22Rv1 (cell line): ENCODE data around the gene CX3CL1.

Source experiments
- H3K27ac ChIP-seq: fragments of 450-650 bp; 2 replicates; pipeline ENCODE4 v1.5.1; 2017
- CTCF ChIP-seq: fragments of 450-650 bp; IDR thresholded peaks from 2 replicates; pipeline ENCODE4 v1.5.1; 2017; ENCODE audit warnings: mild to moderate bottlenecking
- ZFX ChIP-seq: fragments of 450-650 bp; IDR thresholded peaks from 2 replicates; pipeline ENCODE4 v1.6.1; 2017; ENCODE audit warnings: antibody characterized with exemption, borderline replicate concordance

Gene CX3CL1

GRCh38 chr16:57371494-57372371, 557 bp upstream of the CX3CL1 start:
- H3K27ac ChIP-seq: peak overlapping the region; percentile 92

GRCh38 chr16:57373117-57373947, 1.0 kb downstream of the CX3CL1 start:
- H3K27ac ChIP-seq: peak overlapping the region; percentile 92
- TF ChIP-seq CTCF: no peak
- TF ChIP-seq ZFX: no peak

More at GRCh38 chr16:57371494-57372371, 557 bp upstream of the CX3CL1 start:
- no peak for TF ChIP-seq CTCF
- no peak for TF ChIP-seq ZFX

- TF ChIP-seq CTCF (no peak), ZFX (no peak)
- peak overlapping the region; percentile 92 for H3K27ac ChIP-seq
These were observed 1.8 kb downstream of the CX3CL1 start for GRCh38 chr16:57374067-57374534.

GRCh38 chr16:57374925-57375465, 2.7 kb downstream of the CX3CL1 start:
- peak overlapping the region; percentile 92 for H3K27ac ChIP-seq

- no peak for TF ChIP-seq ZFX
- TF ChIP-seq CTCF: no peak
These were observed 4.1 kb downstream of the CX3CL1 start for GRCh38 chr16:57376313-57376818.

GRCh38 chr16:57377080-57377841, 5.0 kb downstream of the CX3CL1 start:
- peak overlapping the region; percentile 92 for H3K27ac ChIP-seq
- TF ChIP-seq ZFX: no peak
- TF ChIP-seq CTCF: no peak

More at GRCh38 chr16:57376313-57376818, 4.1 kb downstream of the CX3CL1 start:
- peak overlapping the region; percentile 92 for H3K27ac ChIP-seq

GRCh38 chr16:57379579-57379978, 7.3 kb downstream of the CX3CL1 start:
- H3K27ac ChIP-seq: no peak overlapping the region
- TF ChIP-seq CTCF (no peak), ZFX (no peak)
